Measurements from ENCODE around the gene FNDC3B. TPM values are rescaled to one million over a fixed set of nuclear protein-coding genes. Genes with fewer than 3 reads are reported as not detected.

Gene FNDC3B
- total RNA-seq, 1 donor from 2014 or later = 160 TPM

DNA sequence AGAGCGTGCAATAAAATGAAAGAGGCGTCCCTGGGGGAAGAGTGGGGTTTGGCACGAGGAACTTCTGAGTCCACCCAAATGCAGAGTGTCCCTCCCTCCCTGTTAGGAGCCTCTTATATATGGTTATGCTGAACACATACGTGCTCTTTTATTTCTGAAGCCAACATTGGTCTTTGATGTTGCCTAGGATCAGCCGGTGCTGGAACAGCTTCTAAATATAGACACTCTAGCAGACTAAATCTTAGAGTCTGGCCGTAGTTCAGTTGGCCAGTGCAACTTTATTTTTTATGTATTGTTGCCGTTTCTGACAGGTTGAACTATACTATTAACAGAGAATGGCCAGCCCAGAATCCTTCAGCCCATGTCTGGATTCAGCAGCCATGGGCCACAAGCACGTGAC lies 280.2 kb downstream of the FNDC3B start:
- Histone ChIP-seq H3K27me3 (no peaks in the 10 kb centered on the region), H3K9me3 (no peaks in the 10 kb centered on the region), H3K36me3 (peaks cover 41% of the 10 kb centered on the region), H3K27ac (peak overlapping the region; percentile 73), H3K4me1 (peaks cover 58% of the 10 kb centered on the region), H3K4me3 (no peak overlapping the region)
- no peak for DNase-seq
- intact Hi-C loops (cut with DNase I) = no loop called here
- ATAC-seq = no peak
- TF ChIP-seq, protein P1, sequence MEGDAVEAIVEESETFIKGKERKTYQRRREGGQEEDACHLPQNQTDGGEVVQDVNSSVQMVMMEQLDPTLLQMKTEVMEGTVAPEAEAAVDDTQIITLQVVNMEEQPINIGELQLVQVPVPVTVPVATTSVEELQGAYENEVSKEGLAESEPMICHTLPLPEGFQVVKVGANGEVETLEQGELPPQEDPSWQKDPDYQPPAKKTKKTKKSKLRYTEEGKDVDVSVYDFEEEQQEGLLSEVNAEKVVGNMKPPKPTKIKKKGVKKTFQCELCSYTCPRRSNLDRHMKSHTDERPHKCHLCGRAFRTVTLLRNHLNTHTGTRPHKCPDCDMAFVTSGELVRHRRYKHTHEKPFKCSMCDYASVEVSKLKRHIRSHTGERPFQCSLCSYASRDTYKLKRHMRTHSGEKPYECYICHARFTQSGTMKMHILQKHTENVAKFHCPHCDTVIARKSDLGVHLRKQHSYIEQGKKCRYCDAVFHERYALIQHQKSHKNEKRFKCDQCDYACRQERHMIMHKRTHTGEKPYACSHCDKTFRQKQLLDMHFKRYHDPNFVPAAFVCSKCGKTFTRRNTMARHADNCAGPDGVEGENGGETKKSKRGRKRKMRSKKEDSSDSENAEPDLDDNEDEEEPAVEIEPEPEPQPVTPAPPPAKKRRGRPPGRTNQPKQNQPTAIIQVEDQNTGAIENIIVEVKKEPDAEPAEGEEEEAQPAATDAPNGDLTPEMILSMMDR (IDR thresholded peaks at IDR 0.05) = no peak

DNA sequence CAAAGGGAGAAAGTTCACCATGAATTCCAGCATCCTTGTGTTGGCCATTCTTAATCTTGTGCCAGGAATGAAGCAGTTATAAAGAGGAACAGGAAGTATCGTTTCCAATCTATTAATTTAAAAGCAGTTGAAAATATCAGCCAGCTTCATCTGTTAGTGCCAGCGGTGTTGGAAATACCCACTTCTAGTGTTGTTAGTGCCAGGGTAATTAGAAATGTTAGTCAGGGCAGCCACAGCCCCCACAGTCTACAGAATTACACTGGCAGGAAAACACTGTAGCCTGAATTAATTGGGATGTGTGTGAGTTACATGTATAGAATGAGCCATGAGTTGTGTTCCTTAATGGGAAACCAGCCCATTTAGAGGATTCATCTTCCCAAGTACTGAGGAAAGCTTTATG lies 281.1 kb downstream of the FNDC3B start:
- H3K4me1 ChIP-seq = peaks cover 50% of the 10 kb centered on the region

DNA sequence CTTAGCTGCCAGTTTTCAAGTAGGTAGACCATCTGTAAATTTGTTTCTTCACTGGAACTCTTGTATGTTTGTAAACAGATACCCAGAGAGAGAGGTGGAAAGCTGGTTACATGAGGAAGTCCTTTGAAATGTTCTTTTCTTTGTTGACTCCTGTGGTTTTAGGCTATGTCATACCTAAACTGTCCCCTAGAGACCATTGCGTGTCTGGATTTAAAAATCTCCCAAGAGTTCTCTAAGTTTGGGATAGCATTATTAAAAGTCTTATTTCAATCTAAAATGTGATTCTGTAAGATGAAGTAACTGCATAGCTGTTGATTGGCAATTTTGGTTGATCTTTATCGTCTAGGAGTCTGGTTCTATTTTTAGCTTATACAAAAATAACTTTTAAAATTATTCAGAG lies 281.7 kb downstream of the FNDC3B start:
- no peaks in the 10 kb centered on the region for H3K9me3 ChIP-seq
- ATAC-seq = peak; percentile 24
- DNase-seq = no peak
- no peaks in the 10 kb centered on the region for H3K27me3 ChIP-seq
- TF ChIP-seq, protein P1 (IDR thresholded peaks at IDR 0.05) = no peak
- no peak overlapping the region for H3K4me3 ChIP-seq
- intact Hi-C loops (cut with DNase I) = no loop called here
- peaks cover 48% of the 10 kb centered on the region for H3K4me1 ChIP-seq
- H3K36me3 ChIP-seq = peaks cover 54% of the 10 kb centered on the region
- no peak overlapping the region for H3K27ac ChIP-seq

More for the DNA sequence above, 281.1 kb downstream of the FNDC3B start:
- H3K27ac ChIP-seq = no peak overlapping the region
- intact Hi-C loops (cut with DNase I) = no loop called here
- no peak overlapping the region for H3K4me3 ChIP-seq
- H3K27me3 ChIP-seq = no peaks in the 10 kb centered on the region
- H3K9me3 ChIP-seq = no peaks in the 10 kb centered on the region
- TF ChIP-seq, protein P1 (IDR thresholded peaks at IDR 0.05) = no peak
- DNase-seq (no peak), ATAC-seq (no peak)
- H3K36me3 ChIP-seq = peaks cover 50% of the 10 kb centered on the region

DNA sequence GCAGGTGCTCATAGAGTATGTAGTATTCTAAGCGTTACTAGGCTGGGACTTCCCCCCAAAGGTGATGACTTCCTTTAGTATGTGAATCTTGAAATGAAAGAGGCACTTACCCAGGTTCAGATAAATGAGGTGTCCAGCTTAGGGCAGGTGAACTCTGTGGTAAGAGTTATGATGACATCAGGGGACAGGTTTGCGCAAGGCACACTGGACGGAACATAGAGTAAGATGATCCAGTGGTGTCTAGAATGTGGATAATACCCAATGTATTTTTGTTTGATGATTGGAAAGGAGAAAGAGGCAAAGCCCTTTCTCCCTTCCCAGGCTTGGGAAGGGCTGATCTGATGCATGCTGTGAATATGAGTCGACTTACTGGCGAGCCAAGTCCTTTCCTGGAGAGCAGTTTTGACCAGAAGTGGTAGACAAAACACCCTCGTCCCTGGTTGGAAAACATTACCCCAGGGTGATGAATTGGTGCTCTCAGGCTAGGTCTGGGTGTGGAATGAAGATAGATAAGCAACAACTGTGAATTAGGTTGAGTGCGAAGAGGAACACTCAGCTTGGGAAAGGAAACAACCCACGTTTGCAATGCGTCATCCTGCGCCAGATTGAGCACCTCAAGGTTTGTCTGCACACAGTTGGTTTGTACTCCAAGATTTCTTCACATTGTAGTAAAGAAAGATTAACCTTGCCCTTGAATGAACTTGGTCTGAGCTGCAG lies 284.7 kb downstream of the FNDC3B start:
- intact Hi-C loops (cut with DNase I) = no loop called here
- peaks cover 49% of the 10 kb centered on the region for H3K36me3 ChIP-seq
- H3K9me3 ChIP-seq = no peaks in the 10 kb centered on the region
- no peak overlapping the region for H3K4me3 ChIP-seq
- H3K4me1 ChIP-seq = peaks cover 21% of the 10 kb centered on the region
- DNase-seq = no peak
- ATAC-seq = peak; percentile 47
- no peak overlapping the region for H3K27ac ChIP-seq
- no peaks in the 10 kb centered on the region for H3K27me3 ChIP-seq
- TF ChIP-seq, protein P1 (IDR thresholded peaks at IDR 0.05) = no peak

DNA sequence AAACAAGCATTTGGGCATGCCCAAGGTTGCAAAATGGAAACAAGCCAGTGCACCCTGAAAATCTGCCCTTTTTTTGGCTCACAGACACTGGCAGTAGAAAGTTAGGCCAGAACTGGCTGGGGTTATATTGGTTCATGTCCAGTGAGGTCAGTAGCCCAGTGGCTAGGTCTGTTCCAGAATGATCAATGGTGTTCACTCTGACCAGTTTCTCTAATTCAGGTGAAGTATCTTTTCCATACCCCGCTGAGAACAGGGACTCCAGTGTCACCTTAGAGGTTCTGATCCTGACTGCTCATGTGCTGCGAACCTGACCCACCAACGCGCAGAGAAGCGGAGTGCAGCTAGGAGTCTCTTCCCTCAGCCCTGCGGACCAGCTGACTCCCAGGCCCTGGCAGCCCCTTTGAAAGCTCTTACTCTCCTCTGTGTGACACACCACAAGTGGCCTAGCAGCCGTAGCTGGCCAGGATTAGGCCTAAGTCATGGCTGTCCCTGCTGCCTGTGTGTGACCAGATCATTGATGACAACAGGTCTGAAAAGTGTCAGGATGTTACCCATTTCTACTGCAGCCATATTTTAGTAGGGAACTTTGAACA lies 285.3 kb downstream of the FNDC3B start:
- Histone ChIP-seq H3K27ac (no peak overlapping the region), H3K36me3 (peaks cover 52% of the 10 kb centered on the region), H3K4me3 (no peak overlapping the region), H3K27me3 (no peaks in the 10 kb centered on the region), H3K9me3 (no peaks in the 10 kb centered on the region), H3K4me1 (peaks cover 14% of the 10 kb centered on the region)
- DNase-seq (no peak), ATAC-seq (peak; percentile 11)
- TF ChIP-seq, protein P1 (IDR thresholded peaks at IDR 0.05) = no peak
- intact Hi-C loops (cut with DNase I) = no loop called here

Measured in upper lobe of right lung (tissue), 1 donor.